Suppressor macrophage treated with lipopolysaccharide for 4 hours (primary cell): Measurements from ENCODE around the gene NDUFB10.
"Not testable (repeated sequence)": the region's sequence is repeated elsewhere in the genome, so short reads cannot be mapped to it uniquely, and the experiment has no call there.

ENCODE experiments used
- DNase-seq: peaks from one replicate; pipeline ENCODE4 v3.0.0-alpha.2; 2020

Gene NDUFB10

DNA sequence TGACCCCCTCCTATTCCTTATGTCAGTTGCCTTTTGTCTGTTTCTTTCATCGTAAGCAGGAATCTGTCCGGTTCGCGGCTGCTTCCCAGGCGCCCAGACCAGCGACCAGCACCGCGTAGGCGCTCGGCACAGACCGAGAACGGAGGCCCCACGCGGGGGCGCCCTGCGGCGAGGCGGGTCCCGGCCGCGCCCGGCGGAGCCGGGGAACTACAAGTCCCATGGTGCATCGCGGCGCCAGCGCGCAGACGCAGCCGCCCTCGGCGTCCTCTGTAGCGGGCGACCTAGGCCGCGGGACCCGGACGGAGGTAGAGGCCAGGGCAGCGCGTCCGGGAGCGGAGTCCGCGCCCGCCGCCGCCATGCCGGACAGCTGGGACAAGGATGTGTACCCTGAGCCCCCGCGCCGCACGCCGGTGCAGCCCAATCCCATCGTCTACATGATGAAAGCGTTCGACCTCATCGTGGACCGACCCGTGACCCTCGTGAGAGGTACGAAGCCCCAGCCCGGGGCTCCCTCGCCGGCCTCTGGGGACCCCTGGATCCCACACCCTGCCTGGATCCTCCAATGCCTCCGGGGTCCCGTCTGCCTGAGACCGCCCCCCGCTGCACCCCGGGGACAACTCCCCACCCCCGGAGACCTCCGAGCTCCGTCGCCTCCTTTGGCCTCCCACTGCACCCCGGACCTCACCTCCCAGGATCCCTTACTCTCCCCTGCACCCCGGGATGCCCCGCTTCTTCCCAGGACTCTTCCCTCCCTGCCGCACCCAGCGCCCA is at the start of gene NDUFB10:
Gene NDUFB10, plus strand, starts transcription at position 270 of the 771 bp plus-strand sequence. Its CDS starts 87 bp downstream, at position 357.
- DNase-seq = peak; percentile 96

DNA sequence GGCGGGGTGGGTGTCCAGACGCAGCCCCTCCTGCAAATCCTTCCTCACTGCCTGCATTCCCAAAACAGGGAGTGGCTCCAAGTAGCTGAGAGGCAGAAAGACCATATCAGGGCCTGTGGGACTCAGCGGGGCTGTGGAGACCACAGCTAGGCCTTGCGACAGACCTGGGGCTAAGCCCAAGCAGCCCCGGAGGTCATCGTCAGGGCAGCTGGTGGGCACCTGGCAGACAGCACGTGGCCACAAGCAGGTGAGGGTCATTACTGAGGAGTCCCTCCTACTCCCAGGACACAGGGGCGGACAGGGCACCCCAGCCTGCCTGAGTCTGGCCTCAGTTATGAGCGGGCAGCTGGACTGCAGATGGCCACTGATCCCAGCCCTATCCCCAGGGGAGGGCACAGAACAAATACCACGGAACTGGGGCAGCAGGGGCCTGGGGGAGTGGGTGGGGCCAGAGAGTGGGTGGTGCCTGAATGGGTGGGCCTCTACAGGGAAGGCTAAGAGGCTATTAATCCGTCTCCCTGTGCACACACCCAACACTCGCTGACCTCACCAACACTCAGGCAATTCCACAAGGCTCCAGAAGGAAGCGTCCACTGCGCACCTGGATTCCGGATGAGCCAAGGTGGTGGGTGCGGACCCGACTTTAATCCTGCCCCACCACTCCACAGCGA is 49.6 kb upstream of the NDUFB10 start:
- no peak for DNase-seq

DNA sequence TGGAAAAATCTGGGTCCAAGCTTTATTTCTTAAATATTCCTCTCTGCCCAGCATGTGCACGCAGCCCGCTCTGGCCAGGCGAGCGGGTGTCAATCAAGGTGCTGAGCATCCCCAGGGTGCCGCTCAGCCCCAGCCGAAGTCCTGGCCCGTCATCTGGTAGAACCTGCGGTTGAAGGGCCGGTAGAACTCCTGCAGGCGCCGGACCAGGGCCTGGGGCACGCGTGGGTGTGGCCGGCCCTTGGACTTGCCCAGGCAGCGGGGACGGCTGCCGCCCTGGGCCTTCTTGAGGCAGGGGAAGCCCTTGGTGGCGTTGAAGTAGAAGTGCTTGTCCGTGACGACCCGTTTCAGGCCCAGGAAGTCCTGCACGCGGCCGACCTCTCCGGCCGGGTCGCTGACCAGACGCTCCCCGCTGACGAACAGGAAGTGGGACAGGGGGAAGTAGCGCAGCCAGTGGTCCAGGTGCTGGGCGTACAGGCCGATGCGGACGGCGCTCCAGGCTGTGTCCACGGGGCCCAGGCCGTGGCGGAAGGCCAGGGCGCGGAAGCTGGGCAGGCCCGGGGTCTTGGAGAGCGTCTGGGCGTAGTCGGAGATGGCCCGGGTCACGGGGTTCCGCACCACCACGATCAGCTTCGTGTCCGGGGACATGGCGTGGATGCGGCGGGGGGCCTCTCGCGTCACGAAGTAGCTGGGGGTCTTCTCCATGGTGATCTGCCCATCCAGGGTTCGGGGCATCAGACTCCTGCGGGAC is 47.7 kb upstream of the NDUFB10 start:
- DNase-seq = no peak

DNA sequence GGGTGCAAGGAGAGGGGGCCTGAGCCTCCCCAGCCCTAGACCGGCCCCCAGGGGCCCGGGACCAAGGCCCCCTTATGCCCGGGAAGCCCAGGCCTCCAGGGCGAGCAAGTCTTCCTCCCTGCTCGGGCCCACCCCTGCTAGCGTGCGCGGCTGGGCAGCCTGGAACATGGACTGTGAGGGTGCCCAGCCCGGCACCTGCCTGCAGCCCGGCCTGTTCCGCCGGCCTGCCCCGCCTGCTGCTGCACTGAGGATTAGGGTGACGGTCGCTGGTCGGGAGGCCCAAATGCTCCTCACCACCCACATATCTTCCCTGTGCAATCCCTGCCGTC is 47.2 kb upstream of the NDUFB10 start:
- DNase-seq = no peak

DNA sequence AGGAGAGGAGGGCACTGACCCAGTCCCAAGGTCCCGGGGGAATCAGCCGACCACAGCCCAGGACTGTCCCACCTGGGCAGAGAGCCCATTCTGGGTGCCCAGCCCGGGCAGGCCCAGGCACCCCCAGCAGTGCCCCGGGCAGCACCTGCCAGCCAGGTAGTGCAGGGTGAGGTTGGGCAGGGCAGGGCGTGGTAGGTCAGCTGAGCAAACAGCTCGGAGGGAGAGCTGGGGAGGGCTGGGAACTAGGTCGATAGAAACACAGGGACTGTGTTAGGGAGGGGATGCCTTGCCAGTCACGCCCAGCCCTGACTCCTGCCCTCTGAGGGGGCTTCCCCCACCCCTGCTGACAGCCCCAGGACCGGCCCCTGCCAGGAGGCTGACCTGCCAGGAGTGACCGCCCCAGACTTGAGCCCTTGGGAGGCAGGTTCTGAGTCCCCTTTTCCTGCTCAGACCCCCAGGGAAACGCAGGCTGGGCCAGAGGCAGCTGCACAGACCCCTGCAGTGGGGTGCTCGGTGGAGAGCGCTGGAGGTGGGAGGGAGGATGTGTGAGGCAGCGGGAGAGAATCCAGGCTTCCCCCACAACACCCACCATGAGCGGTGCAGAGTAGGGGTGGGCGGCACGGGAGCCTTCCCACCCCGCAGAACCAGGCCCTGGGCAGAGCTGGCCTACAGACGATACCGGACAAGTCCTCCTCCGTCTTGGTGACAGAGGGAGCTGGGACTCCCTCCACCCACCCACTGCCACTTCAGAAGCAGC is 45.8 kb upstream of the NDUFB10 start:
- no peak for DNase-seq

DNA sequence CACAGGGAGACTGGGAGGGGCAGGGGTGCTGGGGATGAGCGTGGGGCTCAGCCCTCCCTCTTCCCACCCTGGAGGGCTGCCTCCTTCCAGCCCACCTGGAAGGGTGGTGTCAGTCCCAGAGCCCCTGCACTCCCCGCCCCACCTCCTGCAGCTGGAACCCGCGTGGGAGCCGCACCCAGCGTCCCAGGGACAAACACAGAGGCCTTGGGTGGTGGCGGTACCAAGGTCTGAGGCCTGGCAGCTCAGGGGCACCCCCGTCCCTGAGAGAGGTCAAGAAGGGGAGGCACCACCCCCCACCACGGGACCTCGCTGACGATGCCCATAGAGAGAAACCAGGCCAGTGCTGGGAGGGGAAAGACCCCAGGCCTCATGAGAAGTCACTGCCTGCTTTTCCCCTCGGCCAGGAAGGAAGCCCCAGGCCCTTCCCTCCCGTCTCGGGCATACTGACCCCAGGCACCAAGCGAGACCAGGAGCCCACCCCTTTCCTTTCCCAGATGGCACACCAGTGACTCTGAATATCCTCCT is 45.2 kb upstream of the NDUFB10 start:
- no peak for DNase-seq

DNA sequence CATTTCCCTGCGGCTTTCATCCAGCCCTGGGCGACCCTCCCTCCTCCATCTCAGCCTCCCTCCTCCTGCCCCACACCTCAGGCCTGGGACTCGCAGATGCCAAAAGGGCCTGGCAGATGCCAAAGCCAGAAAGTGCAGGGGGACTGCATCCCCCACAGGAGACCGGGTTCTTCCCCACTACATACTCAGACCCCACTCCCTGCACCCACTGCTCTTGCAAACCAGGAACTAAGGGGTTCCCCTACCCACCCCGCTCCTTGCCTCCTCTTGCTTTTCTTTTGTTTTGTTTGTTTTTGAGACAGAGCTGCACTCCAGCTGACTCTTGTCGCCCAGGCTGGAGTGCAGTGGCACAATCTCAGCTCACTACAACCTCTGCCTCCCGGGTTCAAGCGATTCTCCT is 44.4 kb upstream of the NDUFB10 start:
- DNase-seq = no peak

DNA sequence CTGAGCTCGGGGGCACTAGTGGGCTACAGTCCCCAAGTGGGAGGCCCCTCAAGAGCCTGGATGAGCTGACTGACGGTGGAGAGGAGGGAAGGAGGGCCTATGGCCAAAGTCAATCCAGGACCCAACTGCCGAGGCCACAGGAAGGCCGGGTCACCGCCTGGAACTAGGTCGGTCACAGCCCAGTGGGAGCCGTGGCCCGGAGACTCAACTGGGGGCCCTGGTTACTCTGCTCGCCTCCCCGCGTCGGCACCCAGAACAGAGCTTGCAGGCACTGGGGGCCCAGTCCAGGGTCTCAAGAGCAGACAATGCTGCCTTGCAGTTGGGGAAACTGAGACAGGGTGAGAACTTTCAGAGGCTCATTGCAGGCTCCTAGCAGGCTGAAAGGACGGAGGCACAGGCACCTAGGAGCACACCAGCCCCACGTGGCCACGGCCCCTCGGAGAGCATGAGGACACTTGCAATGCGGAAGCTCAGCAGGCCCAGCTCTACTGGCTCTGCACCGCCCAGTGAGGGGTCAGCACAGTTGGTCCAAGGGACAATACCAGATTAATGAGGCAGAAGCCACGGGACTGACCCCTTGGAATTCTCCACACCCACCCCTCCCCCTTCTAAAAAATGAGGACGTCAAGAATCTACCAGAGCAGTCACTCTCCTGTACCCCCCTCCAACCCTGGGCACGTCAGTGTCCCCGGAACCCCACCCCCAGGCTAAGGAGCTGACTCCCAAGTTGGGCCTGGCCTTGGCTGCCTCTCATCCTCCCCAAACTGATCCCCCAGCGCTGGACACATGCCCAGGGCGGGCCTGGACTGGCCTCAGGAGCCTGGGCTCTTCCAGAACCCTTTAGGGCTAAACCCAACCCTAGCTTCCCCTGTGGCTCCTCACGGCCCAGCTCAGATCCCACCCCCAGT is 43.4 kb upstream of the NDUFB10 start:
- no peak for DNase-seq

DNA sequence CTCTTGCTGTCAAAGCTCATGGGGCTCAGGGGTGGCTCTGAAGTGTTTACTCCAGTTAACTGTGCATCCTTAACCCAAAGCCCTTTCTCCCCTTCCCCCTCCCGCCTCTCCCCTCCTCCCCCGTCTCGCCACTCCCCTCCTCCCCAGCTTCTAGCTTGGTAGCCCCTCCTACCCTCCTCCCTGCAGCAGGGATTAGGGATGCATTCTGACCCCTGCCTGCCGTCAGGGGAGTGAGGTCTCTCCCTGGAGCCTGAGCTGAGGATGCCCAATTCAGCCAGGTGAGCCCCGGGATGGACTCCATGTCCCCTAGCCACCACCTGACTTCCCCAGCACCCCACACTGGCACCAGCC is 42.7 kb upstream of the NDUFB10 start:
- DNase-seq = no peak

DNA sequence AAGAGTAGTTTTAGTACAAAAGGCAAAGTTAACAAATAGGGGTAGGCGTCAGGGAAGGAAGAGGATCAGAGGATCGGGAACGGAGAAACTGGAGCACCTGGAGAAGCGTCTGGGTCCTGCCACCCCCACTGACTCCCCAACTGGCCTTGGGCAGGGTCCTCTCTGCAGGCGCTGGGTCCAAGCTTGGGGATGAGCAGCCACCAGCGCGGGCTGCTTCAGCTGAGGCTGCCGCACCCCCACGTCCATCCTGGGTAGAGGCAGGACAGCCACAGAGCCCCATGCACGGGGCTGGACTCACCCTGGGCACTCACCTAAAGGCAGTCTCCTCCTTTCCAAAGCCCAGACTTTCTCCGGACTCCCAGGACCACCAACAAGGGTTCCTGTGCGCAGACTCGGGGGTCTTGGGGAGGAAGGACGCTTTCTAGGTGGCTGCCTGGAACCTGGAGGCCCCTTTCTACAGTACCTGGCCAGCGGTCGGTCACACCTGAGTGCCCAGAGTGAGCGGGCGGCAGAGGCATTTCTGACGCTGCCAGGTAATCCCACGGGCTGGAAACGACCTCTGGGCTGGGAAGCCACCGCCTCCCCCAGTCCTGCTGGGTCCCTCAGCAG is 42.2 kb upstream of the NDUFB10 start:
- DNase-seq = no peak

DNA sequence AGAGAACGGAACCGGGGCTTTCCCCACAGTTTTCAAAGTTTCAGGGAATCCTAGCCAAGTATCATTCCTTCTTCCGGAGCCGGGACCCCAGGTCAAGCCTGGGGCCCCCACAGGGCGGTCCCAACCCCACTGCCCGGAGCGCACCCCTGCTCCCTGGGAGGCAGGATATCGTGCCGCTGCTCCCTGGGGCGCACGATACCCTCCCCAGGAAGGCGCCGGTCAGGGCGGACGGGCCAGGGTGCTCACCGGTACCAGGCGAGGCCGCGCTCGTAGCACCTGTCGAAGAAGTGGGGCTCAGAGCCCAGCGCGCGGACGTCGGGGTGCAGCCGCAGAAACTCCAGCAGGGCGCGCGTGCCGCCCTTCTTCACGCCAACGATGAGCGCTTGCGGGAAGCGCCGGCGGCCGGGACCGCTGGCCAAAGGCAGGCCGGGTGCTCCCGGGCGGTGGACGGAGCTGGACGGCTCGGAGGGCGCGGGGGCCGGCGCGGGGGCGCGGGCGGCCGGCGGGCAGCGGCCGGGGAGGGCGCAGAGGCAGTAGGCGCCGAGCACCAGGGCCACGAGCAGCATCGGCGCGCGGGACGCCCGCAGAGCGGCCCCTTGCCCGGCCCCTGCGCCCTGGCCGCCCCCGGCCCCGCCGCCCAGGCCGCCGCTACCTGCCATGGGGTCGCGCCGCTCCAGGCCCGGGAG is 41.5 kb upstream of the NDUFB10 start:
- DNase-seq = no peak

DNA sequence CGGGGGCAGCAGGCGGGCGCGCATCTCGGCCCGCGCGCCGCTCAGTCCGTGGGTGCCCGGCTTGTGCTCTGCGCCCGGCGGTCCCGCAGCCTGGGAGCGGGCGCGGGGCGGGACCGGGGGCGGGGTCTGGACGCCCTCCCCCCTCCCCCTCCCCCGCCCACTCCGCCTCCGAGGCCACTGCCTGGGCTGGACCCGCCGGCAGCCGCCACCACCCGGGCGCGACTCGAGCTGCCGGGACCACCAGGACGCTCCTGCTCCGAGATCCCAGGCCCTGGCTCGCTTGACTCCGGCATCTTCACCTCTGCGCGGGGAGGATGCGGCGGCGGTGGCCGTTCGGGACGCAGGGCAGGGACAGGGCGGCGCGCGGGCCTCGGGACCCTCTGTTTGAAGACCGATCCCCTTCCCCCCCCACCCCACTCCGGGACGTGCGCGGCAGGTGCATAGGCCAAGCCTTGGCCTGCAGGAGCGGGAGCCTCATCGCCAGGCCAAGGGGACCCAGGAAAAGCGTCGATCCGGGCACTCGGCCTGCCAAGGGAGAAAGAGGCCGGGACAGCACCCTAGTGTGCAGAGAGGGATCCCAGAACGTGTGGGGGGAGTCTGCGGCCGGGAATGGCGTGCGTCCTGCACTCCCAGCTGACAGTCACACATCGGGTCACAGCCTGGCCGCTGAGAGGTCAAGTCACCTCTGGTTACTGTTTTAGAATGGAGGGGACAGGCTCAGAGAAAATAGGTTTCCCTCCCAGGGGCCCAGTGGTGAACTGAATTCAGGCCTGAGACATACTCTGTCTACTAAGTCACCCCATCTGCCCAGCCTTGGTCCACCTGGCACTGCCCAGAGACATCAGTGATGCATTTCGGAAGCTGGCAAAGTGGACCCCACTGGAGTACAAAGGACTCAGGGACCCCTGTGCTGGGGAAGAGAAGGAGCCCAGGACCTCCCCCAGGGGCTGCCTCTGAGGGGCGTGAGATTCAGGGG is 40.7 kb upstream of the NDUFB10 start, which contains the start of gene HS3ST6:
Gene HS3ST6, minus strand, starts transcription at position 65 of the 976 bp plus-strand sequence. CDS start 92 bp downstream, outside the sequence.
- no peak for DNase-seq

DNA sequence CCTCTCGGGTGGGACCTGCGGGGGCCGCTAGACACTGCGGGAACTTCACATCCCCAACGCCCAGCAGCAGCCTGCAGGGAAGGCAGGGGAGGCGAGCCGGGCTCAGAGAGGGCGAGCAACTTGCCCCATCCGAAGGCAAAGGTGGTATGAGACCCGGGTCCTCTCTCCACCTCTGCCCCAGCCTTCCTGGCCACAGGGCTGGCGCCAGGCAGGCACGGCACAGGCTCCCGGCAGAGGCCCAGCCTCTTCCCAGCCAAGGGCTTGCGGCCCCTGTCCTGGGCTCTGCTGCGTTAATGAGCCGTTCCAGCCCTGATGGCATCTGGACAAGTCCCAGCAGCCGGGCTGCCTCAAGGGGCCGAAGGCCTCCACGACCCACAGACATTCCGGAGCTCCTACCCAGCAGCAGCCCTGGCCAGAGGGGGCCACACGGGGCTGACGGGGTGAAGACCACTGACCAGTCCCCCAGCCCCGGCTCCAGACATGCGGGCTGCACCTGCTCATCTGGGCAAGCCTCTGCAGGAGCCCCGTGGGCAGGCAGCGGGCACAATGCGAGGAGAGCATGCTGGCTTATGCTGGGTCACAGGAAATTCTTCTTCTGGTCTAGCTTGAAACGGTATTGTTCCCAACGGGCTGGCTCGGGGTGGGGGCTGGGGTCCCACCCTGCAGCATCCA is 39.9 kb upstream of the NDUFB10 start:
- no peak for DNase-seq

DNA sequence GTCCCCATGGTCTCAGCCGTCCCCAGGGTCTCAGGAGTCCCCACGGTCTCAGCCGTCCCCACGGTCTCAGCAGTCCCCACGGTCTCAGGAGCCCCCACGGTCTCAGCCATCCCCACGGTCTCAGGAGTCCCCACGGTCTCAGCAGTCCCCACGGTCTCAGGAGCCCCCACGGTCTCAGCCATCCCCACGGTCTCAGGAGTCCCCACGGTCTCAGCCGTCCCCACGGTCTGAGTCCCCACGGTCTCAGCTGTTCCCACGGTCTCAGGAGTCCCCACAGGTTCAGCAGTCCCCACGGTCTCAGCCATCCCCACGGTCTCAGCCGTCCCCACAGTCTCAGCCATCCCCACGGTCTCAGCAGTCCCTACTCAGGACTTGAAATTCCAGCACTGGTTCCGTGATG is 39.2 kb upstream of the NDUFB10 start:
- DNase-seq = not testable (repeated sequence)

DNA sequence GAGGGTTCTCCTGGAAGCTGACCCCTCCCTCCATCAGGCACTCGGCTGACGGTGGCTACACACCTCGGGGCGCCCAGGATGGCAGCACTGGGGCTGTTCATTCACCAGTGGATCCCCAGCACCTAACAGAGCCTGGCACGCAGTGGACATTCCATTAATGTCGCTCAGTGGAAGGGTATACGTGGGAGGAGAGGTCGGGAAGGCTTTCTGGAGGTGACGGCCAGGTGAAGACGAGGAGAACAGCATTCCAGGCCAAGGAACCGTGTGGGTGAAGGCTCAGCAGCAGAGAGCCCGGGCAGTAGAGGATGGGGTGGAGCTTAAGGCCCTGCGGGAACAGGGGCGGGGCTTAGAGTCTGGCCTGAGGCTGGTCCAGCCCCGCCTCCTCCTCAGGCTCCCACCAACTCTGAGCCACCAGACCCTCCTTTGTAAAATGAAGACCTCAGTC is 38.6 kb upstream of the NDUFB10 start:
- peak; percentile 16 for DNase-seq

DNA sequence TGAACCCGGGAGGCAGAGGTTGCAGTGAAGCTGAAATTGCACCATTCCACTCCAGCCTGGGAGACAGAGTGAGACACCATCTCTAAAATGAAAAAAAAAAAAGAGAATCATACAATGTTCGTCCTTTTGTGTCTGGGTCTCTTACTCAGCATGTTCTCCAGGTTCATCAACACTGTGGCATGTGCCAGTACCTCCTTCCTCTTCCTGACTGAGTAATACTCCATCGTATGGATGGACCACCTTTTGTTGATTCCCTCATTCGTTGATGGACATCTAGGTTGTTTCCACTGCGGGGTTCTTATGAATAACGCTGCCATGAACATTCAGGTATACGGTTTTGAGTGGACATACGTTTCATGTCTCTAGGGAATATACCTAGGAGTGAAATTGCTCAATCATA is 37.0 kb upstream of the NDUFB10 start:
- no peak for DNase-seq

DNA sequence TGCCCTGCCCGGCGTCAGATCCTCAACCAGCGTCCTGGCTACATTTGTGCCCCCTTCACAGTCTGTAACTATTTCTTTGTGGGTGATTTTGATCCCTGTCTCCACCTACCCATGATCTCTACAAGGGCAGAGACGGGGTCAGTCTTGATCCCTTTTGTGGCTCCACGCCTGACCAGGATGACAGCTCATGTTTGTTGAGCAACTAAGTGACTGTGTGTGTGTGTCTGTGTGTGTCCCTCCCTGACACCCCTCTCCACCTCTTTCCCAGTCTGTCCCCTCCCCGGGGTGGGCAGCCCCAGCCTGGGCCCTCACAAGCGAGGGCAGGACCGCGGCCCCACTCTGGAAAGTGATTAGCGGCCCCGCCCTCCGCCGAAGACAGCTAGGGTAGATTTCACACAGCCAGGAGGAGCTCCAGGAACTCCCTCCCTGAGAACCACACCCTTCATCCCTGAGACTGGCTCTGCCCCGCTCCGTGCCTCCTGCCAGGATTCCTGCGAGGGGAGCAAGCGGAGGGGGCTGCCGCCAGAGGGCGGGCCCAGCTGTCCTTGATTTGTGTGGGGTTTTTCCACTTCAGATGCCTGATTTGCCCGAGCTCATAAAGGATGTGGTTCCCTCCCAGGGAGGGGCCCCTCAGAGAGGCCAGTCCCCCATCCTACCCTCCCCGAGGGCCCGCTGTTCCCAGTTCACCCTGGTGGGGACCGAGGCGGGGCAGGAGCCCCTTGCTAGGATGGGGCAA is 35.9 kb upstream of the NDUFB10 start:
- peak; percentile 12 for DNase-seq

DNA sequence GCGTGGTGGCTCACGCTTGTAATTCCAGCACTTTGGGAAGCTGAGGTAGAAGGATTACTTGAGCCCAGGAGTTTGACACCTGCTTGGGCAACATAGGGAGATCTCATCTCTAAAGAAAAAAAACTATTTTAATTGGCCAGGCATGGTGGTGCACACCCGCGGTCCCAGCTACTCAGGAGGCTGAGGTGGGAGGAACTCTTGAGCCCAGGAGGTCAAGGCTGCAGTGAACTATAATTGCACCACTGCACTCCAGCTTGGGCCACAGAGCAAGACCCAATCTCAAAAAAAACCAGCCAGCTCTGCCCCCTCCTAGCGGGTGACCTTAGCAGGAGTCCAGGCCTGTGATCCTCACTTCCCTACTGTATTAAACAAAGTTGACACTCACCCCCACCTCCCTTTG is 35.2 kb upstream of the NDUFB10 start:
- no peak for DNase-seq
